HG03457 (cell line): ENCODE measurements around the gene TRAPPC4.

Source experiments
- ATAC-seq: cut with Tn5 transposase; IDR thresholded peaks from one replicate; pipeline ENCODE4 v1.9.1; 2021; ENCODE audit warnings: moderate number of reproducible peaks; ENCODE audit not compliant: unreplicated experiment

Gene TRAPPC4

DNA sequence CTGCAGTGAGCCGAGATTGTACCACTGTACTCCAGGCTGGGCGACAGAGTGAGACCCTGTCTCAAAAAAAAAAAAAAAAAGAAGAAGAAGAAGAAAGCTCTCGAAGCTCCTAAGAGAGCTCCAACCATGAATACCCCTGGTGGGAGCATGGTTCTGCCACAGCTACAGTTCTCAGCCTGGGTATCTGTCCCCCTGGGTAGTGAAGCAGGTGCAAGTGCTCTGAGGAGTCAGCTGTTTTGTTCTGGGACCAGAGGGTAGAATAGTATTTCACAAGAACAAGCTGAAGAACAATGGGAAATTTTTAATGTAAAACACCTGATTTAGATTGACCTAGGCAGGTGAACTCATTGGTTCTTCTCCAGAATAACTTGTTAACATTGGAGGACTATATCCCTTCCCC is 42.7 kb downstream of the TRAPPC4 start:
- ATAC-seq, result no peak

DNA sequence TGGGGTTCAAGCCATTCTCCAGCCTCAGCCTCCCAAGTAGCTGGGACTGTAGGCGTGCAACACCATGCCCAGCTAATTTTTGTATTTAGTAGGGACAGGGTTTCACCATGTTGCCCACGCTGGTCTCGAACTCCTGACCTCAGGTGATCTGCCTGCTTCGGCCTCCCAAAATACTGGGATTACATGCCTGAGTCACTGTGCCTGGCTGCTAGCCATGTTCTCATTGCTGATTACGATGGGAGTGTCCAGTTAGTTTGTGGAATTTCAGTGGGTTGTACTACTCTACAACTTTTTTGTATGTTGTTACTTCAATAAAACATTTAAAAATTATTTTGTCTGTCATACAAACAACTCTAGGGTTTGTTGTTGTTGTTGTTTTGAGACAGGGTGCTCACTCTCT is 44.2 kb downstream of the TRAPPC4 start:
- ATAC-seq, result no peak

DNA sequence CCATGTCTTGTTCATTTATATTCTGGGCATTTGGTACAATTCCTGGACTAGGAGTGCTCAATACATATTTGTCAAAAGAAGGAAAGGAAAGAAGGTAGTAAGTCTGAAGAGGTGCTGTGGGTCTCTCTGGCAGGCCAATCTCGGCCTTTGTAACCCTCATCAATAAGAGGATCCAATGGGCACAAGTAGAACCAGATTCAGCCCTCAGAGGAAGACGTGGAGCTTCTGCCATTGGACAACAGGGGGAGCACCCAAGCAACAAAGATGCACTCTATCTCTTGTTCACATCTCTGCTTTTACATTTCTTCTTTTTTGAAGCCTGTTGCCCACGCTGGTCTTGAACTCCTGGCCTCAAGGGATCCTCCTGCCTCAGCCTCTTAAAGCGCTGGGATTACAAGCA is 46.8 kb downstream of the TRAPPC4 start:
- ATAC-seq, result no peak

DNA sequence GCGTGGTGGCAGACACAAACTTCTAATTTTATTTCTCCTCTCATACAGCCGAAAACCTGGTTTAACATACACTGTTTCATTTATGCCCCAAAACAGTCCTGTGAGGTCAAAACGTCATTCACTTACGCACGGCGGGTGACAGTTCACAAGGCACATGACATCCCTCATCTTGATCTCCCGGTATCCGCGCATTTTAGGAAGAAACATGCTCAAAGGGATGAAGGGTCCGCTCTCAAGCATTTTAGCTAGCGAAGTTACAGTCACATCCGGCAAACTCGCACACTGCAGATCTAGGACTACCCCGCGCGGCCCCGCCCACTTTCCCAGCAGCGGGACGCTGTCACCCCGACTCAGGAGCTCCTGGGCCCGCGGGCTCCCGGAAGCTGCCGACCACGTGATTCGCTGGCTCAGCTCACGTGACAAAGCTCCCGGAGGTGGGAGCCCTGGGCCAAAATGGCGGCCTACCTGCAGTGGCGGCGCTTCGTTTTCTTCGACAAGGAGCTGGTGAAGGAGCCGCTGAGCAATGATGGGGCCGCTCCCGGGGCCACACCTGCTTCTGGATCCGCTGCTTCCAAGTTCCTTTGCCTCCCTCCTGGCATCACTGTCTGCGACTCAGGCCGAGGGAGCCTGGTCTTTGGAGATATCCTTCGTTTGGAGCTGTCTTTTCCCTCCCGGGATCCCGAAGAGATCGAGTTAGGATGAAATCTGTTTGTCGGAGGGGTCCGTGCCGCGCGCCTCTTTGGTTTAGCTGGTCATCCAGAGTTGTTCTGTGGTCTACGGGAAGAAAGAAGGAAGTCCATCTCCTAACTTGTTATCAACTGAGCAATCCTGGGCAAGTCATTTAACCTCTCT is 49.0 kb downstream of the TRAPPC4 start, which contains the start of gene VPS11:
TSS of gene VPS11 (plus strand) at position 448 of the 852 bp plus-strand sequence. CDS start at position 454, 6 bp downstream.
- peak; percentile 68 for ATAC-seq
